Parathyroid adenoma (tissue), 2 donors: ENCODE data around the gene CARM1.

Source experiments
- H2AFZ ChIP-seq: fragments of 300-600 bp; sonication (generic); one replicate; pipeline ENCODE4 v1.7.0; 2017; ENCODE audit warnings: antibody characterized with exemption, mild to moderate bottlenecking
- H3K27ac ChIP-seq: fragments of 300-600 bp; sonication (generic); one replicate; pipeline ENCODE4 v1.7.0; 2017
- H3K27me3 ChIP-seq: fragments of 300-600 bp; sonication (generic); one replicate; pipeline ENCODE4 v1.7.0; 2017; ENCODE audit warnings: low read length; ENCODE audit not compliant: control insufficient read depth, insufficient read depth
- H3K36me3 ChIP-seq: fragments of 300-600 bp; sonication (generic); one replicate; pipeline ENCODE4 v1.7.0; 2017; ENCODE audit warnings: low read length; ENCODE audit not compliant: control insufficient read depth, insufficient read depth
- H3K4me1 ChIP-seq: fragments of 300-600 bp; sonication (generic); one replicate; pipeline ENCODE4 v1.7.0; 2017; ENCODE audit warnings: control low read depth
- H3K4me2 ChIP-seq: fragments of 300-600 bp; sonication (generic); one replicate; pipeline ENCODE4 v1.7.0; 2017; ENCODE audit warnings: low read length
- H3K4me3 ChIP-seq: fragments of 300-600 bp; sonication (generic); one replicate; pipeline ENCODE4 v1.7.0; 2017; ENCODE audit warnings: low read depth, low read length
- H3K79me2 ChIP-seq: fragments of 300-600 bp; sonication (generic); one replicate; pipeline ENCODE4 v1.7.0; 2017; ENCODE audit warnings: control low read depth
- H3K9ac ChIP-seq: fragments of 300-600 bp; sonication (generic); one replicate; pipeline ENCODE4 v1.7.0; 2017; ENCODE audit warnings: mild to moderate bottlenecking
- H3K9me3 ChIP-seq: fragments of 300-600 bp; sonication (generic); one replicate; pipeline ENCODE4 v1.7.0; 2017; ENCODE audit warnings: low read length; ENCODE audit not compliant: control insufficient read depth
- CTCF ChIP-seq: fragments of 300-600 bp; sonication (generic); IDR thresholded peaks from one replicate; pipeline ENCODE4 v1.7.0; 2017; ENCODE audit warnings: antibody characterized with exemption, mild to moderate bottlenecking
- donor health status: primary hyperparathyroidism.

Gene CARM1

GRCh38 chr19:10921910-10922637, 50.7 kb downstream of the CARM1 start:
- Histone ChIP-seq H3K36me3 (no peaks in the 10 kb centered on the region), H3K9ac (no peak overlapping the region), H3K4me3 (no peak overlapping the region)

GRCh38 chr19:10922638-10923014, 51.3 kb downstream of the CARM1 start:
- H3K36me3 ChIP-seq, result no peaks in the 10 kb centered on the region
- H3K27me3 ChIP-seq, result no peaks in the 10 kb centered on the region
- no peak overlapping the region for H3K9ac ChIP-seq
- no peak overlapping the region for H2AFZ ChIP-seq
- no peak for TF ChIP-seq CTCF
- H3K4me2 ChIP-seq, result no peak overlapping the region
- H3K9me3 ChIP-seq, result no peaks in the 10 kb centered on the region
- no peak overlapping the region for H3K4me3 ChIP-seq
- peaks cover 2% of the 10 kb centered on the region for H3K4me1 ChIP-seq
- H3K79me2 ChIP-seq, result no peaks in the 10 kb centered on the region
- H3K27ac ChIP-seq, result no peak overlapping the region

More at GRCh38 chr19:10921910-10922637, 50.7 kb downstream of the CARM1 start:
- no peaks in the 10 kb centered on the region for H3K4me1 ChIP-seq
- H3K4me2 ChIP-seq, result no peak overlapping the region
- H3K27ac ChIP-seq, result no peak overlapping the region
- H2AFZ ChIP-seq, result no peak overlapping the region
- no peaks in the 10 kb centered on the region for H3K79me2 ChIP-seq
- H3K27me3 ChIP-seq, result no peaks in the 10 kb centered on the region
- TF ChIP-seq CTCF, result no peak
- no peaks in the 10 kb centered on the region for H3K9me3 ChIP-seq

- Histone ChIP-seq H2AFZ (no peak overlapping the region), H3K36me3 (no peaks in the 10 kb centered on the region), H3K4me2 (no peak overlapping the region), H3K27ac (no peak overlapping the region), H3K4me3 (no peak overlapping the region), H3K4me1 (peaks cover 4% of the 10 kb centered on the region), H3K9ac (no peak overlapping the region), H3K9me3 (no peaks in the 10 kb centered on the region), H3K79me2 (no peaks in the 10 kb centered on the region), H3K27me3 (no peaks in the 10 kb centered on the region)
- no peak for TF ChIP-seq CTCF
Measured at GRCh38 chr19:10923260-10924112, 52.1 kb downstream of the CARM1 start.

- Histone ChIP-seq H3K9ac (no peak overlapping the region), H3K4me1 (peaks cover 4% of the 10 kb centered on the region), H3K36me3 (no peaks in the 10 kb centered on the region), H3K27me3 (no peaks in the 10 kb centered on the region), H2AFZ (no peak overlapping the region), H3K9me3 (no peaks in the 10 kb centered on the region), H3K4me2 (no peak overlapping the region), H3K4me3 (no peak overlapping the region), H3K79me2 (peaks cover 4% of the 10 kb centered on the region), H3K27ac (no peak overlapping the region)
- TF ChIP-seq CTCF, result no peak
Measured at GRCh38 chr19:10924597-10924996, 53.2 kb downstream of the CARM1 start.
